HepG2 (cell line): ENCODE measurements around the gene SRCAP. TPM values are rescaled to one million over a fixed set of nuclear protein-coding genes. Genes with fewer than 3 reads are reported as not detected.

ENCODE experiments used
- AGO1 ChIP-seq: fragments of 200-400 bp; formaldehyde crosslinking; IDR thresholded peaks from 2 replicates; pipeline ENCODE4 v1.6.1; 2017; ENCODE audit warnings: mild to moderate bottlenecking, low read depth, low read length, moderate library complexity; ENCODE audit not compliant: poor library complexity, severe bottlenecking
- CAMTA2 ChIP-seq: sonication (generic); formaldehyde crosslinking; IDR thresholded peaks from 2 replicates; pipeline ENCODE4 v1.4.0; 2020; ENCODE audit warnings: mild to moderate bottlenecking, missing genetic modification reagents, borderline replicate concordance
- EED ChIP-seq: sonication (generic); formaldehyde crosslinking; IDR thresholded peaks from 2 replicates; pipeline ENCODE4 v1.5.0; 2020; ENCODE audit warnings: mild to moderate bottlenecking, missing genetic modification reagents
- ETS1 ChIP-seq: sonication (generic); formaldehyde crosslinking; IDR thresholded peaks from 2 replicates; pipeline ENCODE4 v1.4.0; 2020; ENCODE audit warnings: missing genetic modification reagents
- FOXM1 ChIP-seq: sonication (generic); formaldehyde crosslinking; IDR thresholded peaks from 2 replicates; pipeline ENCODE4 v1.5.0; 2020; ENCODE audit warnings: missing genetic modification reagents
- HOXA5 ChIP-seq: sonication (generic); formaldehyde crosslinking; IDR thresholded peaks from 2 replicates; pipeline ENCODE4 v1.4.0; 2020; ENCODE audit warnings: missing genetic modification reagents
- KDM5B ChIP-seq: sonication (generic); formaldehyde crosslinking; IDR thresholded peaks from 2 replicates; pipeline ENCODE4 v1.4.0; 2020; ENCODE audit warnings: missing genetic modification reagents, mild to moderate bottlenecking, borderline replicate concordance
- KLF9 ChIP-seq: IDR thresholded peaks from 2 replicates; pipeline ENCODE4 v1.6.1; 2016; ENCODE audit warnings: low read depth
- KMT2B ChIP-seq: IDR thresholded peaks from 2 replicates; pipeline ENCODE4 v1.6.1; 2016; ENCODE audit warnings: missing genetic modification reagents, missing compliant biosample characterization
- MAFF ChIP-seq: IDR thresholded peaks from 2 replicates; pipeline ENCODE4 v1.6.1; 2011; ENCODE audit warnings: low read depth, low read length, improper control_type of control experiment
- NCOR1 ChIP-seq: fragments of 200-600 bp; sonication (generic); IDR thresholded peaks from 2 replicates; pipeline ENCODE4 v1.7.0; 2017; ENCODE audit warnings: antibody characterized with exemption, low read length, borderline replicate concordance
- PHF8 ChIP-seq: sonication (generic); formaldehyde crosslinking; IDR thresholded peaks from 2 replicates; pipeline ENCODE4 v1.5.0; 2020; ENCODE audit warnings: missing genetic modification reagents
- POLR2AphosphoS5 ChIP-seq: IDR thresholded peaks from 2 replicates; pipeline ENCODE4 v1.6.1; 2012; ENCODE audit warnings: low read depth, low read length
- POLR2G ChIP-seq: fragments of 200-400 bp; formaldehyde crosslinking; IDR thresholded peaks from 2 replicates; pipeline ENCODE4 v1.6.1; 2018; ENCODE audit warnings: mild to moderate bottlenecking, low read depth, low read length, moderate library complexity
- REXO4 ChIP-seq: sonication (generic); formaldehyde crosslinking; IDR thresholded peaks from 2 replicates; pipeline ENCODE4 v1.8.0; 2022; ENCODE audit warnings: missing genetic modification reagents, mild to moderate bottlenecking, borderline replicate concordance
- RFX1 ChIP-seq: fragments of 450-650 bp; IDR thresholded peaks from 2 replicates; pipeline ENCODE4 v1.6.1; 2017
- RXRA ChIP-seq: sonication (generic); formaldehyde crosslinking; IDR thresholded peaks from 2 replicates; pipeline ENCODE4 v1.5.1; 2020; ENCODE audit warnings: missing genetic modification reagents
- SP4 ChIP-seq: sonication (generic); formaldehyde crosslinking; IDR thresholded peaks from 2 replicates; pipeline ENCODE4 v1.8.1; 2023; ENCODE audit warnings: mild to moderate bottlenecking, missing genetic modification reagents
- SRY ChIP-seq: sonication (generic); formaldehyde crosslinking; IDR thresholded peaks from 2 replicates; pipeline ENCODE4 v1.8.0; 2022; ENCODE audit warnings: mild to moderate bottlenecking, missing genetic modification reagents
- STAT5B ChIP-seq: sonication (generic); formaldehyde crosslinking; IDR thresholded peaks from 2 replicates; pipeline ENCODE4 v1.4.0; 2020; ENCODE audit warnings: missing genetic modification reagents
- ZBTB43 ChIP-seq: sonication (generic); formaldehyde crosslinking; conservative IDR thresholded peaks from 2 replicates; pipeline ENCODE4 v1.4.0; 2020; ENCODE audit warnings: missing genetic modification reagents
- ZNF232 ChIP-seq: sonication (generic); formaldehyde crosslinking; IDR thresholded peaks from 2 replicates; pipeline ENCODE4 v1.4.0; 2020; ENCODE audit warnings: missing genetic modification reagents, borderline replicate concordance
- ZNF253 ChIP-seq: sonication (generic); formaldehyde crosslinking; IDR thresholded peaks from 2 replicates; pipeline ENCODE4 v1.8.0; 2022; ENCODE audit warnings: mild to moderate bottlenecking, missing genetic modification reagents, borderline replicate concordance
- ZNF550 ChIP-seq: sonication (generic); formaldehyde crosslinking; IDR thresholded peaks from 2 replicates; pipeline ENCODE4 v1.4.0; 2020; ENCODE audit warnings: mild to moderate bottlenecking, missing genetic modification reagents, borderline replicate concordance
- ZNF558 ChIP-seq: sonication (generic); formaldehyde crosslinking; IDR thresholded peaks from 2 replicates; pipeline ENCODE4 v1.9.0; 2022; ENCODE audit warnings: mild to moderate bottlenecking, missing genetic modification reagents, borderline replicate concordance
- ZNF691 ChIP-seq: sonication (generic); formaldehyde crosslinking; IDR thresholded peaks from 2 replicates; pipeline ENCODE4 v1.4.0; 2020; ENCODE audit warnings: missing genetic modification reagents, low read depth, mild to moderate bottlenecking, borderline replicate concordance
- ZNF713 ChIP-seq: sonication (generic); formaldehyde crosslinking; IDR thresholded peaks from 2 replicates; pipeline ENCODE4 v1.4.0; 2020; ENCODE audit warnings: mild to moderate bottlenecking, missing genetic modification reagents
- polyA plus RNA-seq, 8 experiments: library from polyadenylated mRNA; depleted of rRNA in 3 of 8; stranded (reverse) in 7 of 8; unstranded in 1 of 8; fragments of >200 nt; fragmentation: Illumina TruSeq in 4 of 8; extraction: Trizol in 4 of 8; gene quantifications; 2 replicates each; pipeline versions ENCODE4 v1.2.1 to v1.2.3, GENCODE V29; 2011 to 2016; ENCODE audit warnings: low read depth in 4 of 8, missing spikeins in 1 of 8, mixed read lengths in 1 of 8; ENCODE audit not compliant: insufficient read depth in 1 of 8
- total RNA-seq, 5 experiments: library from RNA; depleted of rRNA; stranded (reverse); fragments of >200 nt; fragmentation: Illumina TruSeq; extraction: Trizol; gene quantifications; 2 replicates each; pipeline ENCODE4 v1.2.3, GENCODE V29; 2016; ENCODE audit warnings: low read depth in 1 of 5

Gene SRCAP
- total and polyA plus RNA-seq, 2 of the 13 experiments (the other 11 are each of a cell fraction or from before 2014, with no cell fraction given) = 4.9 to 9.0 TPM

DNA sequence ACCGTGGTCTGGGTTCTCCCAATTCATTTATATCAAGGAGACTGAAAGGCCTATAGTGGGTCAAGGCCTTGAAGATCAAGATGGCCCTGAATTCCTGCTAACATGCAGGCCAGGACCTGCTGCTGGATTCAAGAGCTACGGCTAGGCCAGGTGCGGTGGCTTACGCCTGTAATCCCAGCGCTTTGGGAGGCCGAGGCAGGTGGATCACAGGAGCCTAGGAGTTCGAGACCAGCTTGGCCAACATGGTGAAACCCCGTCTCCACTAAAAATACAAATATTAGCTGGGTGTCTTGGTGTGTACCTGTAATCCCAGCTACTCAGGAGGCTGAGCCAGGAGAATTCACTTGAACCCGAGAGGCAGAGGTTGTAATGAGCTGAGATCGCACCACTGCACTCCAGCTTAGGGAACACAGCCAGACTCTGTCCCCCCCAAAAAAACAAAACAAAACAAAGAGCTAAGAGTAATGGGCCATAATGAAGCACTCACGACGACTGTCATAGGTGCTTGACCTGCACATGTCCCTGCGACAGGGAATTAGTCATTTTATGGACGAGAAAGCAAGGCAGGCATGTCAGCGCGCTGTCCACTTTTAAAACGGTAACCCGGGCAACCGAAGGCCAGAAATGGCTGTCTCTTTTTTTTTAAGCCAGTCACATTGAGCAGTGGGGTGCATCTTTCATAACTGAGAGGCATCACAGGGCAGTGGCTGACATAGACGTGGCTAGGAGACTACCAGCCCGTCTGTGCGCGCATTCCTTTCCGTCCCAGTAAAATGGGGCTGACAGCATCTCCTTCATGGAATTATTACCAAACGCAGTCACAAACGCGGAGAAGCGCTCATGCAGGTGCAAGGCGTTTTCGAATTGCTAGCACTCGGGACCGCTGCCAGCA, 41.8 kb upstream of the SRCAP start (continued):
- TF ChIP-seq EED (CRISPR knock-in tag) (0 out of 2 replicates have a peak, but pooled peaks have one; percentile 45), REXO4 (CRISPR knock-in tag) (no peak), KDM5B (CRISPR knock-in tag) (peak; percentile 34; the same call in 1 of the 2 replicates), ZNF691 (CRISPR knock-in tag) (no peak; the same call in 1 of the 2 replicates), CAMTA2 (CRISPR knock-in tag) (no peak), ETS1 (0 out of 2 replicates have a peak, but pooled peaks have one; percentile 18), ZNF550 (CRISPR knock-in tag) (peak; percentile 73; the same call in 1 of the 2 replicates), ZNF253 (CRISPR knock-in tag) (0 out of 2 replicates have a peak, but pooled peaks have one; percentile 10), ZNF713 (CRISPR knock-in tag) (0 out of 2 replicates have a peak, but pooled peaks have one; percentile 73), SP4 (CRISPR knock-in tag) (no peak), POLR2AphosphoS5 (peak; percentile 58; the same call in 1 of the 2 replicates), PHF8 (CRISPR knock-in tag) (0 out of 2 replicates have a peak, but pooled peaks have one; percentile 22), ZNF558 (CRISPR knock-in tag) (0 out of 2 replicates have a peak, but pooled peaks have one; percentile 50), AGO1 (no peak), HOXA5 (0 out of 2 replicates have a peak, but pooled peaks have one; percentile 14), STAT5B (CRISPR knock-in tag) (no peak), POLR2G (peak; percentile 62), KMT2B (CRISPR knock-in tag) (no peak), ZBTB43 (CRISPR knock-in tag) (no peak), NCOR1 (no peak), MAFF (no peak), RFX1 (peak; percentile 58; the same call in 1 of the 2 replicates), SRY (CRISPR knock-in tag) (peak; percentile 93; the same call in 1 of the 2 replicates), ZNF232 (0 out of 2 replicates have a peak, but pooled peaks have one; percentile 1), KLF9 (CRISPR knock-in tag) (0 out of 2 replicates have a peak, but pooled peaks have one; percentile 14), FOXM1 (CRISPR knock-in tag) (no peak), RXRA (0 out of 2 replicates have a peak, but pooled peaks have one; percentile 5)
